Type B pancreatic cell (in vitro differentiated cells): ENCODE data around the gene TPST2. TPM values are rescaled to one million over a fixed set of nuclear protein-coding genes. Genes with fewer than 3 reads are reported as not detected.

Experiments
- DNase-seq: peaks from one replicate; pipeline ENCODE4 v3.0.0; 2021; ENCODE audit warnings: mixed read lengths; ENCODE audit not compliant: unreplicated experiment; ENCODE audit errors: extremely low spot score
- H3K27ac Mint-ChIP-seq: 2 replicates; pipeline ENCODE4 v1.8.0; 2021; ENCODE audit warnings: mild to moderate bottlenecking, mixed read lengths
- H3K27me3 Mint-ChIP-seq: 2 replicates; pipeline ENCODE4 v1.8.0; 2021; ENCODE audit warnings: mixed read lengths
- H3K36me3 Mint-ChIP-seq: 2 replicates; pipeline ENCODE4 v1.8.0; 2021; ENCODE audit warnings: mixed read lengths
- H3K4me1 Mint-ChIP-seq: one replicate; pipeline ENCODE4 v1.8.0; 2021; ENCODE audit warnings: mixed read lengths; ENCODE audit not compliant: unreplicated experiment
- H3K4me3 Mint-ChIP-seq: 2 replicates; pipeline ENCODE4 v1.8.0; 2021; ENCODE audit warnings: mild to moderate bottlenecking, mixed read lengths
- H3K9me3 Mint-ChIP-seq: 2 replicates; pipeline ENCODE4 v1.8.0; 2021; ENCODE audit warnings: mixed read lengths
- CTCF ChIP-seq: fragments of 200-600 bp; sonication (generic); conservative IDR thresholded peaks from 2 replicates; pipeline ENCODE4 v1.5.0; 2021; ENCODE audit warnings: antibody characterized with exemption, mild to moderate bottlenecking
- long read RNA-seq: library from polyadenylated mRNA; unstranded; transcript quantifications from one replicate; pipeline ENCODE4 v2.0.0, GENCODE V29; 2020
- total RNA-seq: library from RNA; stranded (reverse); gene quantifications from 2 replicates; pipeline ENCODE4 v1.2.1, GENCODE V29; 2021; ENCODE audit warnings: low replicate concordance

Gene TPST2
- total RNA-seq = 15.7 and 24.3 TPM in 2 replicates
- long read RNA-seq, full-length matches to known transcripts = 17 of 26 reads
- long read RNA-seq, partial matches to known transcripts = 3 of 26 reads
- long read RNA-seq, other reads (novel, unspliced or antisense) = 6 of 26 reads

GRCh38 chr22:26589845-26590736 lies at the start of gene TPST2:
Gene TPST2 (minus strand): TSS chr22:26590132. CDS start chr22:26541630, 48,502 bp downstream.
- peak; percentile 85 for DNase-seq
- H3K36me3 Mint-ChIP-seq = peaks cover 6% of the 10 kb centered on the region
- no peak for TF ChIP-seq CTCF
- peaks cover 26% of the 10 kb centered on the region for H3K27me3 Mint-ChIP-seq
- H3K9me3 Mint-ChIP-seq = no peaks in the 10 kb centered on the region
- peak within 1 kb of the TSS; percentile 89 for H3K27ac Mint-ChIP-seq
- H3K4me3 Mint-ChIP-seq = peak within 1 kb of the TSS; percentile 90
- peaks cover 4% of the 10 kb centered on the region for H3K4me1 Mint-ChIP-seq

GRCh38 chr22:26636296-26636695 lies 46.4 kb upstream of the TPST2 start:
- H3K9me3 Mint-ChIP-seq = no peaks in the 10 kb centered on the region
- H3K27me3 Mint-ChIP-seq = peaks cover 25% of the 10 kb centered on the region
- TF ChIP-seq CTCF = no peak
- no peak overlapping the region for H3K27ac Mint-ChIP-seq
- no peaks in the 10 kb centered on the region for H3K36me3 Mint-ChIP-seq
- H3K4me3 Mint-ChIP-seq = no peak overlapping the region
- no peak for DNase-seq
- no peaks in the 10 kb centered on the region for H3K4me1 Mint-ChIP-seq

GRCh38 chr22:26635117-26635516 lies 45.2 kb upstream of the TPST2 start:
- Mint-ChIP-seq H3K27ac (no peak overlapping the region), H3K4me1 (no peaks in the 10 kb centered on the region), H3K36me3 (no peaks in the 10 kb centered on the region), H3K9me3 (no peaks in the 10 kb centered on the region), H3K4me3 (no peak overlapping the region), H3K27me3 (peaks cover 15% of the 10 kb centered on the region)
- no peak for TF ChIP-seq CTCF
- DNase-seq = no peak

- Mint-ChIP-seq H3K4me1 (no peaks in the 10 kb centered on the region), H3K36me3 (no peaks in the 10 kb centered on the region), H3K27ac (no peak overlapping the region), H3K9me3 (no peaks in the 10 kb centered on the region), H3K27me3 (peaks cover 11% of the 10 kb centered on the region), H3K4me3 (no peak overlapping the region)
- DNase-seq = no peak
- TF ChIP-seq CTCF = no peak
Observed at GRCh38 chr22:26634189-26634588, 44.3 kb upstream of the TPST2 start.

- no peak for TF ChIP-seq CTCF
- no peak for DNase-seq
- Mint-ChIP-seq H3K27ac (no peak overlapping the region), H3K36me3 (no peaks in the 10 kb centered on the region), H3K4me3 (no peak overlapping the region), H3K9me3 (no peaks in the 10 kb centered on the region), H3K4me1 (no peaks in the 10 kb centered on the region), H3K27me3 (peaks cover 18% of the 10 kb centered on the region)
Observed at GRCh38 chr22:26632422-26633155, 42.7 kb upstream of the TPST2 start.
